Stimulated activated CD8-positive, alpha-beta memory T cell treated with anti-CD3 and anti-CD28 coated beads, Interleukin-12 subunit alpha, Interleukin-12 subunit beta, amount 100 ng/mL, for 24 hours (primary cell): ENCODE results near the gene PDCD4.

ENCODE experiments used
- DNase-seq: peaks from one replicate; pipeline ENCODE4 v3.0.0-alpha.2; 2020; ENCODE audit errors: extremely low read depth

The PDCD4 gene

DNA sequence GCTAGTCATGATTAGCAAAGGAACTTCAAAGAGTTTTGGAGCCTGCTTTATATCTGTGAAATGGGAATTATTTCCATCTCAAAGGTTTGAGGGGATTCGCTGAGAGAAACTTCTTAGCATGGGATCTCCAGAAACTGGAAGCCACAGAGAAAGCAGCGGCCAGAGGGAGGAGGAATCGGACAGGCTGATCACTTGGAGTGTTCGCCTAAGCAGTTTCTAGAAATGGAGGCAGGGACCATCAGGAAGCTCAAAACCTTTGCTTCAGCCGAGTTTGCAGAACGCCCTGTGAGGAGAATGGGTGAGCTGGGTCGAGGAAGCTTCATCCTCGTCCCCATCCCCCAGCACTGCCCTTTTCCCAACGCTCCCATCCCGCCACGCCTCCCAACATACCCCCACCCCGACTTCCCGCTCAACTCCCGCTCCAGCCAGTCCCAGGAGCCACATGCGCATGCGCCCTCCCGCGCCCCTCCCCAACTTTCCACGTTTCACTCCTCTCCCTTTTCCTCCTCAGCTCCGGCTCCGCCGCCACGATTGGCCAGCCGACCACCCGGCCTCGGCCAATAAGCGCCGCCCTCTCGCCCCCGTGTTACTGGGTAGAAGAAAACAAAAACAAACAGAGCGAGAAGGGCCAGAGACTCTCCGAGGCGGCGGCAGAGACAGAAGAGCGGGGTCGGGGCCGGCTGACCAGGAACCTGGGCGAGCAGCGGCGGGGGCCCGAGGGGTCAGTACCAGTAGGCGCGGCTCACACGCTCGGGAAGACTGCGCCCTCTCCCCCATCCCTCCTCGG, at the start of gene PDCD4:
Gene PDCD4 (plus strand): TSS at position 631 of the 787 bp plus-strand sequence. CDS start 4,100 bp downstream, outside the sequence.
- peak; percentile 89 for DNase-seq

DNA sequence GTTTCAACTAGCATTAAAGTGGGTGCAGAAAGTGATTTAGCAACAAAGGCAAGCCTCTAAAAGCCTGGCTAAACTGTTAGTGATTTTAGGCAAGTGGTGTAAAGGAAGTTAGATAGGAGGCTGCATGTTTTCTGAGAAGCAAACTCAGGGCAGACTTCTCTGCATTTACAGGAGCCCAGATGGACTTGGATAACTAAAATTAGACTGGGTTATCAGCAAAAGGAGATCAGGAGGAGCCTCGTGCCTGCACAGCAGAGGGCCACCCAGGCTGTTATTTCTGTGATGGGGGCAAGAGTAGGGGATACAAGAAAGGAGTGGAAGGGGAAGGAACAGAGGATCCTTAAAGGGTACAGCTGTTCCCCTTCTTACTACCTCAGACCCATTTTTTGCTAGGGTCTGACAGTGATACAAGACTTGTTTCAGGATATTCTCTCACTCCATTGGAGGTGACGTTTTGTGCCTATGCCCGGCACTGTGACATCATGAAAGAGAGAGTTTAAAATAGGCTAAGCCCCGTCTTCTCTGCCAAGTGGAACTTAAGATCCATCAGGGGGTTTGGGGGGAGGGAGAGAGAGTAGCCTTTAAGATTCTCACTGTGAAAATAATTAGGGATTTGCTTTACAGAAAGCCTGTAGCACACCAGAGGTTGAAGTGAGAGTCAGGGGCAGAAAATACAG, 49.6 kb upstream of the PDCD4 start:
- no peak for DNase-seq

DNA sequence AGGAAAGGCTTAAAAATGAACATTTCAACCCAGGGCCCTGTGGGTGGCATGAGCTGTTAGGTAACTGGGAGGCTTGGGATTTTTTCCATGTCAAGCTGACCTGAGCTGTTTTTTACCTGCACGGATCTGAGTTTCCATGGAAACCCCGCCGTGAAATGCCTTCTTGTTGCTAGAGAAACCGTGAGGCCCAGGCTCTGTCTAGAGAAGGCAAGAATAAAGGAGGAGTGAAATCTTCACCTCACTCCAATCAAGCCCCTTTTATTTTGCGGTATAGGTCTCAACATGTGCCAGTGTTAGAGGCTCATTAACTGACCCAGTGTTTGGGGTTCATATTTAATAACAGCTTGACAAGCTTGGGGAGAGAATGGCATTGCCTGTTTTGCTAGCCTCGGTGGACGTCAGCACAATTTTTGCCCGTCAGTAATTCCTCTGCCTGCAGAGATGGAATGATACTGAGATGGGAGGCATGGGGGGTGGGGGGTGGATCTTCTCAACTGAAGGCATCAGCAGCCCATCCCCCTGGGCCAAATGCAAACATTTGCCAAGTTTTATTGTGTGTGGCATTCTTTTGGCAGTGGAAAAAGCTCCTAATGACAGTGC, 48.9 kb upstream of the PDCD4 start:
- no peak for DNase-seq

DNA sequence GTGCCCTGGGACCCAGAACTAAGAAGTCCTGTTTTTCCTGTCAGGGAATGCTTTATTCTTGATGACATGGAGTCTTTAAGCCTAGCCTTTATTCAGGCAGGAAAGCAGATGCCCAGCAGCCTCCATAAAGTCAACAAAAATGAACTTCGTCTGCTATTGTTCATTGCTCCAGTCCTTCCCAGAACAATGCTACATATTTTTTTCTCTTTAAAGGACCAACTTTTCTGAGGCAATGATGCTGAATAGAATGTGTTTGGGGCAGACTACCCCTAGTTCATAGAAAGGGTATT, 47.6 kb upstream of the PDCD4 start:
- no peak for DNase-seq

DNA sequence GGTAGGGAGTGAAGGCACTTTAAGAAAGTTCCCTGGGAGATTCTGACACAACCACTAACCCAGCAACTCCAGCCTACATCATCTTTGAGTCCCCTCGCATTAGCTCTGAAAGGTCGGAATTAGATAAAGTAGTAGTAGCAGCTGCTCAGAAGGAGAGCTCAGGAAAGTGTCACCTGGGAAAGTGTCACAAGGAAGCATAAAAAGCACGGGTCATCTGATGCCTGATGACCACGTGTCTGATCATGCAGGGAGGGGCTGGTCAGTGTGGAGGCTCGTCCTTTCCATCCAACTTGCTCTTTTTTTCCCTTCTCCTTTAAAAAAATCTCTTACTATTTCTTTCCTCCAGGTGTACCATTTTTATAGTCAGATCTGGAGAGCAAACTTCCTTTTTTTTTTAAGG, 47.1 kb upstream of the PDCD4 start:
- DNase-seq = no peak

DNA sequence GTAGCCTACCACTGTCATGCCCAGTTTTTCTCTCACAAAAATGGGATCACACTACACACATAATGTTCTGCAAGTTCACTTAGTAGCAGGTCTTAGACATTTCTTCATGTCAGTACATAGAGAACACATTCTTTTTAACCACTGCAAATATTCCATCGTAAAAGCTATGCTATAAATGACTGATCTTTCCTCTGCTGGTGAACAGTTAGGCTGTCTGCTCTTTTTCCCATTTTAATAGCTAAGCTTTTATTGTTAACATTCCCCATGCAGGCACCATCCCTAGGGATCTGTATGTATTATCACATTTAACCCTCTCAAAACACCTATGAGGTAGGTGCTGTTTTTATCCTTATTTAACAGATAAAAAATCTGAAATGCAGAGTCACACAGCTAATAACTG, 46.2 kb upstream of the PDCD4 start:
- no peak for DNase-seq

DNA sequence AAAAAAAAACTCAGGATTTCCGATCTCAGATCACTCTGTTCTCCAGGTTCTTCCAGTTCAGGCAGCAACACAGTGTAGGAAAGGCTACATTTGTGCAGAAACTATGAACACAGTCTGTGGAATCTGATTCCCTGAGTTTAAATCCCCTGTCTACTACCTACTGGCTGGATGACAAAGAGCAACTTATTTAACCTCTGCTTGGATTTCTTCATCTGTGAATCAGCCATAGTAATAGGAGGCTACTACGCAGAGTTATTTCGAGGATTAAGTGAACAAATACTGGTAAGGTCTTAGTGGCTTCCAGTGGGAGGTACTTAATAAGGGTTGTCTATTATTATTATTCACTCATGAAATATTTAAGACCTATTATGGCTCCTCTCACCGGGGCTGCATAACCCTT, 44.3 kb upstream of the PDCD4 start:
- DNase-seq = no peak

DNA sequence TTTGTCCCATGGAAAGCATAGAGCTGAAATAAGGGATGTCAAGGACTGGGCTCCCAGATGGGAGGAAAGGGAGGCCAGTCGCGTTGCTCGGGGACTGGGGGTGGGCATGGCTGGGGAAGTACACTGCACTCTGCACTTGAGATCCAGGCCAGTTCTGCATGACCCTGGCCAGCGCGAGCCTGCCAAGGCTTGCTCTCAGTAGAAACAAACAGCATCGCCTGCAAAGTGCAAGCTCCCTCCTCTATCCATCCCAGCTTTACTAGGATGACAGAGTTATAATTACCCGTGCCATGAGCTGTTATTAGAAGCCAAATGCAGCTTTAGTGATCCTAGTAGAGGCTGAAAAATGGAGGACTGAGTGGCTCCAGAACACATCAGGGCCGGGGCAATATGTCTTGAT, 43.9 kb upstream of the PDCD4 start:
- DNase-seq = no peak

DNA sequence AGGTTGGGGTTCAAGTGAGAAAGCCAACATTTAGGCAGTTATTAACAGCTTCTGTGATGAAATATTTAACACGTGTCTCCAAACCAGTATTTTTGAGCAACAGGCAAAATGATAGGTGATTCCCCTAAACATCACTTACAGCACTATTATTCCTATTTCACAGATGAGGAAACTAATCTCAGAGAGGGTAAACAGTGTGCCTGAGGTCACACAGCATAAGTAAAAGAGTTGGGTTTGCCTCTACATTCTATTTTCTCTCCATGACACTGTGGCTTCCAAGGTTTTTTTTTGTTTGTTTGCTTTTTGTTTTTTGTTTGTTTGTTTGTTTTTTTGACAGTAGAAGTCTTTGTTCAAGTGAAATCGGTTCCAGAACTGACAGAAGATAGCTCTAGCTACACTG, 43.2 kb upstream of the PDCD4 start:
- DNase-seq = no peak

DNA sequence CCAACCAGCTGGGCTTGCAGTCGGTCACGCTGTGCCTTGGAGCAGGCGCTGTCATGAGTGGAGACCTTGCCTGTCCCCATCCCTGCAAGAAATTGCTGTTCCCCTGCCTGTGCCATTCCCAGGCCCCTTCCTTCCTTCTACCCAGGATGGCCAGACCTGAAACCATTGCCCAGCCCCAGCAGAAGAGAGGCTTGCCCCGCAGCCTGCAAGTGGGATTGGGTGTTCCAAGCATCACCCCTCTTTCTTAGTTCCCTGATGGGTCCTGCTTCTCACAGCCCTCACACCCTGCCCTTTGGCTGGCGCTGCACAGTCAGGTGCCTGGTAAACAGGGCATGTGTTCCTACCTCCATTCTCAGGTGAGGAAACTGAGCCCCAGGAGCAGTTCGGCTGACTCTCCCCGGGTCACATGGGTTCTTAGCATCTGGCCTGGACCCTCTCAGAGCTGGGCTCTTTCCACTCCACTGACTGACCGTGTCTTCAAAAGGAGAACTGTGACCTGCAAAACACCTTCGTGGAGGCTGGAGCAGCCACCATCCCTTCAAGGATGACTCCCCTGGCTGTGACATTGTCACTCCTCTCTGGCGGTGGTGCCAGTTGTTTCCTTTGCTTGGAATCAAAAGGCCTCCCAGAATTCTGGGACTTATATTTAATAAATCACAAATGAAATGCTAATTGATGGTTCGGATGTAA, 41.9 kb upstream of the PDCD4 start:
- DNase-seq = no peak

DNA sequence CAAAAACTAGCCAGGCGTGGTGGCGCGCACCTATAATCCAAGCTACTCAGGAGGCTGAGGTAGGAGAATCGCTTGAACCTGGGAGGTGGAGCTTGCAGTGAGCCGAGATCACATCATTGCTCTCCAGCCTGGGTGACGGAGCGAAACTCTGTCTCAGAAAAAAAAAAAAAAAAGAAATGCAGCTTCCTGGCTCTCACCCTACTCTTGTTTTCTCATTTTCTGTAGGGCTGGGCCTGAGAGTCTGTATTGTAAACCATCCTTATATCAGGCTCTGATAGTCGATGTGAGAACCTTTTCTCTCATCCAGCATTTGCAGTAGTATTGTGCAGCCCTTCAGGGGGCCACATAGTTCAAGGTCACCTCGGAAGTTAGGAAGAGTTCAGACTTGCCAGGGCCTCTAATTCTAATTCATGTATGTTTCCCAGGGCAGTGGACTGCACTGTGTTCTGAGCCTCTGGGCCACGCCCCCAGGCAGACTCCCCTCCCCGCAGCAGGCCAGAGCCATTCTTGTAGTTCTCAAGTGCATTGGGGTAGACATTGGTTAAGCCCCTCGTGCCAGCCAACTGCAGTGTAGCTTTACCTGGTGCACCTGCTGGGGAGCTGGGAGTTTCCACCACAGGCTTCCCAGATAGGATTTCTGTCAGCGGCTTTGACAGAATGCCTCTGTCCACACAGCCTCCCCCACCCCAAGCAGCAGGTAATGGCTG, 38.3 kb upstream of the PDCD4 start:
- DNase-seq = no peak

DNA sequence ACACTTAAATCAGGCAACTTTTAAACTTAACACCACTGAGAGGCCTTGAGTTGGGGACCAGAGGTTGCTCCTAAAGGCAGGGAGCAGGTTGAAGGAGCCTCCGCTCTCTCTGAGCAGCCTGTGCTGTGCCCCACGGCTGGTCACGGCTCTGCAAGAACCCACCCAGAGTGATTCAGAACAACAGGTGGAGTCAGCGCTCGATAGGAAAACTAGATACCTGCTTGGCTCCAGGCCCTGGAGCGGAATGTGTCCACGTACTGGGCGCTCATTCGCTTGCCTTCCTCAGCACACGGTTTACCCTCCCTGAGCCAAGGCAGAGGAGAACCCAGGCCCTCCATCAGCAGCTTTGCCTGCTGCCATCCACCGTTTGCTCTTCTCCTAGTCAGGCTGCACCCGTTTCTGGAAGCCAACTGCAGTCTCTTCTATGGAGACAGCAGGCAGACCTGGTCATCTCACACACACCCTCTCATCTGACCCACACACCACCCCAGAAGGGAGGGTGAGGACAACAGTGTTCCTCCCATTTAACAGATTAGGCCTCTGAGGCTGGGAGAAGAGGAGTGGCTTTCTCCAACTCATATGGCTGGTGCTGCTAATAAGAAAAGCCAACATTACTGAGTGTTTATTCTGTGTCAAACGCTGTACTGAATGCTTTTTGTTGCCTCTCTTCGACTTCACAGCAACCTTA, 37.6 kb upstream of the PDCD4 start:
- no peak for DNase-seq

DNA sequence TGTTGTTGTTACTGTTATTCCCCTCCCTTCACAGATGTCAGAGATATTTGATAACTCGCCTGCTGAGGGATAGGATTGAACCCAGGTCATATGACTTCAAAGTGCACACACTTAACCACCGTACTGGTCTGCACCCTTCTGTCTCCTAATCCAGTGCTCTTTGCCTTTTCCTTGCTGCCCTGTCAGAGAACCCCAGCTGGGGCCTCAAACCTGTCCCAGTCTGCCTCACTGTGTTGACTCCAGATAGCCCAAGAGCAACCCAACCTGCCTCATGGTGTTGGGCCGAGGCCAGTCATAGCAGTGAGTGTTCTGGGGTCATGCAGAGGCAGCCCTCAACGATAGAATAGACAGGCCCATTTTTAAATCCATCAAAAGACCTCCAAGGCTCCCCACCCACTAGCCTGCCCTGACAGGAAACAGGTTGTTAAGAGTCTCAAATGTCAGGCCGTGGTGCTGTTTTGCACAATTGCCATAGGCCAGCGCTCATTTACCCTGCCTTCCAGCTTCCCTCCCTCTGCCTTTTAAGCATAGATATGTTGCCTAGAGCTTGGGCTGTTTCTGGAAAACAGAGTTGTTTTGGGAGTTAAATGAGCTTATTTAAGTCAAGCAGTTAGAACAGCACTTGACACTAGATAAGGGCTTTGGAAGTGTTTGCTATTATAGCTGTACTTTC, 37.0 kb upstream of the PDCD4 start:
- no peak for DNase-seq

DNA sequence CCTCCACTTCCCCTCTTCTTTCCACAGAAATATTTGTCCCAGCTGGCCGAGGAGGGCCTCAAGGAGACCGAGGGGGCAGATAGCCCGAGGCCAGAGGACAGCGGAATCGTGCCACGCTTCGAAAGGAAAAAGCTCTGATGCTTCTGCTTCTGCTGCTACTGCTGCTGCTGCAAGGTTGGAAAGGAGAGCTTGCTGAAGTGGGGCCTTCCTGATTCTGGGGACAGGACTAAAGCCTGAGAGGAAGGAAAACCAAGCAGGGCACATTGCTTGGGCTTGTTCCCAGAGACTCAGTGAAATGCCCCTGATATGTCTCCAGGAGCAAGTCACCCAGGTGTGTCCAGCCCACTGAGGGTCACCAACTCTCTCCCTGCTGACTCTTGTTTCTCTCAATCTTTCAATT, 35.9 kb upstream of the PDCD4 start:
- DNase-seq = no peak

DNA sequence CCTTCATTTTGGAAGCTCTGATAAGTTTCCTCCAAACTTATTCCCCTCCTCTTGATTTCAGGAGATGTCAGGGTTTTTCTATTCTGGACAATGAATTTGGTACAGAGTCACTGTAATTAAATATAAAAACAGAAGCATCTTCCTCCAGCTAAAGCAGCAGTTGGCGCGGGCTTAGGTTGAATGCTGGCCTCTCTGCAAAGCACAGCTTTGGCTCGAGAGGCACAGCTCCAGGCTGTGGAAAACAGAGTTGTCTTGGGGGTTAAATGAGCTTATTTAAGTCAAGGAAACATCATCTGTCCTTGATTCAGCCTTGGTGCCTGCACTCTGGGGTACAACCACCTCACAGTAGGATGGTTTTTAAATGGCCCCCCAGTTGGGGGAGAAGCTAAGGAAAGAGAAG, 35.0 kb upstream of the PDCD4 start:
- DNase-seq = no peak

DNA sequence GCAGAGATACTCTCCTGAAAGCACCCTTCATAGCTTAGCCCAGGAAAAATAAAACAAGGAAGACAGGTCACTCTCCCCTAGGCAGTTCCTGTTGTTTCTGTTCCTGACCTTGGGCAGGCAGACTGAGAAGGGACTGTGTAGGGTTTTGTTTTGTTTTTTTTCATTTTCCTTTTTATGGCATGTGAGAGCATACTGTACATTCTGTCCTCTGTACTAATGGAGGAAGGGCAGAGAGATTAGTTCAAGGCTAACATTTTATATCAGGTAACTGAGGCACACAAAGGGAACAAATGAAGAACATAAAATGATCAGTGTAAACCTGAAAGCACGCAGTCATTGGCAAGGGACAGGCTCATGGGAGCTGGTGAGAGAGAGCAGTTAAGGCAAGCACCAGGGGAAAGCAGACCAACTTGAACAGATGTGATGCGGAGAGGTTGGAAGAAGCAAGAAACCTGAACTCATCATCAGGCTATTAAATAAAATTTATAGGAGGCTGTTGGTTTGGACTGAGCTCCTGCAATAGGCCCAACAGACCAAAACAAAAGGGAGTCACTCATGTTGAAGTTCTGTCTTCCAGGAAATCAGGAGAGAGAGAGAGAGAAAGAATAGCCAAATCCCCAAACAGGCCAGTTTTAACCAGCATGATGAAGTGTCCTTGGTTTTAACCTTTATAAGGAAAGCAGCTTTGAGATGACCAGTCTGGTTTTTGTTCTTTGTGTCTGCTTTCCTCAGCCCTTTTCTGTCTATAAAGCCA, 34.1 kb upstream of the PDCD4 start:
- no peak for DNase-seq

DNA sequence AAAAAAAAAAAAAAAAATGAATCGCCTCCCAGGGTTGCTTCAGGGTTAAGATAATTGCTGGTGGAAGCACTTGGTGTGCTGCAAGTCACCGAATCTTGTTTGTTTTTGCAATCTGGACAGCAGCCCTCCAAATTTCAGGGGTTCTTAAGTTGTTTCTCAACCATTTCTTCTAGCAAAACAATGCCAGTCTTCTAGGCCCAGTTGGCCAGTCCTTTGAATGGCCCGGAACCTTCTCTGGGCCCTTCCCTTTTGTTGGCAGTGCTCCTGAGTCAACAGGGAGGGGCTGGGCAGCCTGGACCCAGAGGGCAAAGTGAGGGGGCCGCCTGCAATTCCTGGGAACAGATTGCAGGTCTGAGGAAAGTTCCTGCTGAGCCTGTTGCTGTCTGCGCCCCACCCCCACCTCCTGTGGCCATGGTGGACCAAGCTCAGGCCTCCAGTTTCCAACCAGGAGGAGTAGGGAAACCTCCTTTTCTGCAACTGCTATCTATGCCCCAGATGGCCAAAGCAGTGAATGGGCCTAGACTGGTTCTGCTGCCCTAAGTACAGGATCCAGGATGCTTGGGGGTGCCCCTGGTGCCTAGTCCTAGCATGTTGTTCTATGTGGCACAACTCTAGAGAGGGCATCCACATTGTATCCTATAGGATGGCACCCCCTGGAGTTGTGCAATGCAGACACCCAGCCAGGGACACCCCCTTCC, 31.4 kb upstream of the PDCD4 start:
- no peak for DNase-seq

DNA sequence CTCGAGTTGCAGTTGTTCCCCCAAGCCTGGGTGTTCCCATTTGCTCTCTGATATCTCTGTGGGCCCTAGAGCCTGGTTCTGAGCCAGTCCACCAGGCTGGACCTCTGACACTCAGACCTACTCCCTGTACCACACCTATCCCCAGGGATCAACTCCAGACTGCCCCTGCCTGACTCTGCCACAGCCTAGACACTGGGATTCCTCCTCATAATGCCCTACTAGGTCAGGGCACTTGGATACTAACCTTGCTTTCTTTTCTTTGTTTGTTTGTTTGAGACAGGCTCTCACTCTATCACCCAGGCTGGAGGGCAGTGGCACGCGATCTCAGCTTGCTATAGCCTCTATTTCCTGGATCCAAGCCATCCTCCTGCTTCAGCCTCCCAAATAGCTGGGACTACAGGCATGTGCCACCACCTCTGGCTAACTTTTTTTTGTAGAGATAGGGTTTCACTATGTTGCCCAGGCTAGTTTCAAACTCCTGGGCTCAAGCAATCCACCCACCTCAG, 30.8 kb upstream of the PDCD4 start:
- no peak for DNase-seq

DNA sequence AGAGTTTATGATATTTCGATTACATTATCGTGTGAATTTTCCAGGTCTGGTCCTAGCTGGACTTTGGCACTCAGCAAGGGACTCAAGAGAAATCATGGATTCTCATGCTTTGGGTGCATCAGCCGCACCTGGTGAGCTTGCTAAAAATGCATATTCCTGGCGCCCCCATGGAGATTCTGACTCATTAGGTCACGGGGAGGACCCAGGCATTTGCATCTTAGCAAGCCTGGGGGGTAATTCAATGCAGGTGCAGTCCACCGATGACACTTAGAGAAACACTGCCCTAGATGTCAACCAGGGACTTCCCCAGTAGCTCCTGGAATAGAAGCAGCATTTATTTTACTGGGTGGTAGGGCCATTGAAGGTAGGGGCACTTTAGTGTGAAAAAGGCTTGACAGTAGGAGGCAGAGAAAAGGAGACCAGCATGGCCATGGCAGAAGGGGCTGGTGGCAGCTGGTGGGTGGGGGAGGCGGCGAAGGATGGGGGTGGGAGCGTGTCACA, 29.9 kb upstream of the PDCD4 start:
- no peak for DNase-seq
